CD4-positive, alpha-beta T cell treated with Interleukin-17A for 4 hours (primary cell): ENCODE results near the gene PCDHA10.
"Not testable (repeated sequence)": the region's sequence is repeated elsewhere in the genome, so short reads cannot be mapped to it uniquely, and the experiment has no call there.

Experiments used
- DNase-seq: peaks from one replicate; pipeline ENCODE4 v3.0.0-alpha.2; 2020; ENCODE audit warnings: mixed read lengths

The PCDHA10 gene, protein sequence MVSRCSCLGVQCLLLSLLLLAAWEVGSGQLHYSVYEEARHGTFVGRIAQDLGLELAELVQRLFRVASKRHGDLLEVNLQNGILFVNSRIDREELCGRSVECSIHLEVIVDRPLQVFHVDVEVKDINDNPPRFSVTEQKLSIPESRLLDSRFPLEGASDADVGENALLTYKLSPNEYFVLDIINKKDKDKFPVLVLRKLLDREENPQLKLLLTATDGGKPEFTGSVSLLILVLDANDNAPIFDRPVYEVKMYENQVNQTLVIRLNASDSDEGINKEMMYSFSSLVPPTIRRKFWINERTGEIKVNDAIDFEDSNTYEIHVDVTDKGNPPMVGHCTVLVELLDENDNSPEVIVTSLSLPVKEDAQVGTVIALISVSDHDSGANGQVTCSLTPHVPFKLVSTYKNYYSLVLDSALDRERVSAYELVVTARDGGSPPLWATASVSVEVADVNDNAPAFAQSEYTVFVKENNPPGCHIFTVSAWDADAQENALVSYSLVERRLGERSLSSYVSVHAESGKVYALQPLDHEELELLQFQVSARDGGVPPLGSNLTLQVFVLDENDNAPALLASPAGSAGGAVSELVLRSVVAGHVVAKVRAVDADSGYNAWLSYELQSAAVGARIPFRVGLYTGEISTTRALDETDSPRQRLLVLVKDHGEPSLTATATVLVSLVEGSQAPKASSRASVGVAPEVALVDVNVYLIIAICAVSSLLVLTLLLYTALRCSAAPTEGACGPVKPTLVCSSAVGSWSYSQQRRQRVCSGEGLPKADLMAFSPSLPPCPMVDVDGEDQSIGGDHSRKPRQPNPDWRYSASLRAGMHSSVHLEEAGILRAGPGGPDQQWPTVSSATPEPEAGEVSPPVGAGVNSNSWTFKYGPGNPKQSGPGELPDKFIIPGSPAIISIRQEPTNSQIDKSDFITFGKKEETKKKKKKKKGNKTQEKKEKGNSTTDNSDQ

DNA sequence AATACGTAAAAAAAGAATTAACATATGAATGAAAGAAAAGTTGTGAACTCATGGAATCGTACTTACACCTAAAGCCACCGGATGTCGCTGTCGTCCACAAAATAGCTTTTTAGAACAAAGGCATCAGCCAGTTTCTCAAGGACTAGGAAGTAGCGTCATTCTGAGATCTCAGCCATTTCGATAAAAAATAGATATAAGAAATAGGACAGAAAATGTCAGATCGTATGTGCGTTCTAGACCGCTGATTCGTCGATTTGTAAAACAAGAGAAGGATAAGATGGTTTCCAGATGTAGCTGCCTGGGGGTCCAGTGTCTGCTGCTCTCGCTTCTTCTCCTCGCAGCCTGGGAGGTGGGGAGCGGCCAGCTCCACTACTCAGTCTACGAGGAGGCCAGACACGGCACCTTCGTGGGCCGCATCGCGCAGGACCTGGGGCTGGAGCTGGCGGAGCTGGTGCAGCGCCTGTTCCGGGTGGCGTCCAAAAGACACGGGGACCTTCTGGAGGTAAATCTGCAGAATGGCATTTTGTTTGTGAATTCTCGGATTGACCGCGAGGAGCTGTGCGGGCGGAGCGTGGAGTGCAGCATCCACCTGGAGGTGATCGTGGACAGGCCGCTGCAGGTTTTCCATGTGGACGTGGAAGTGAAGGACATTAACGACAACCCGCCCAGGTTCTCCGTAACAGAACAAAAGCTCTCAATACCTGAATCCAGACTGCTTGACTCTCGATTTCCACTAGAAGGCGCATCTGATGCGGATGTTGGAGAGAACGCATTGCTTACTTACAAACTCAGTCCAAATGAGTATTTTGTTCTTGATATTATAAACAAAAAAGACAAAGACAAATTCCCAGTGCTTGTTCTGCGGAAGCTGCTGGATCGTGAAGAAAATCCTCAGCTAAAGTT, at the start of gene PCDHA10:
Gene PCDHA10, plus strand, starts transcription at position 126 of the 903 bp plus-strand sequence. Its CDS starts 152 bp downstream, at position 278.
- no peak for DNase-seq

DNA sequence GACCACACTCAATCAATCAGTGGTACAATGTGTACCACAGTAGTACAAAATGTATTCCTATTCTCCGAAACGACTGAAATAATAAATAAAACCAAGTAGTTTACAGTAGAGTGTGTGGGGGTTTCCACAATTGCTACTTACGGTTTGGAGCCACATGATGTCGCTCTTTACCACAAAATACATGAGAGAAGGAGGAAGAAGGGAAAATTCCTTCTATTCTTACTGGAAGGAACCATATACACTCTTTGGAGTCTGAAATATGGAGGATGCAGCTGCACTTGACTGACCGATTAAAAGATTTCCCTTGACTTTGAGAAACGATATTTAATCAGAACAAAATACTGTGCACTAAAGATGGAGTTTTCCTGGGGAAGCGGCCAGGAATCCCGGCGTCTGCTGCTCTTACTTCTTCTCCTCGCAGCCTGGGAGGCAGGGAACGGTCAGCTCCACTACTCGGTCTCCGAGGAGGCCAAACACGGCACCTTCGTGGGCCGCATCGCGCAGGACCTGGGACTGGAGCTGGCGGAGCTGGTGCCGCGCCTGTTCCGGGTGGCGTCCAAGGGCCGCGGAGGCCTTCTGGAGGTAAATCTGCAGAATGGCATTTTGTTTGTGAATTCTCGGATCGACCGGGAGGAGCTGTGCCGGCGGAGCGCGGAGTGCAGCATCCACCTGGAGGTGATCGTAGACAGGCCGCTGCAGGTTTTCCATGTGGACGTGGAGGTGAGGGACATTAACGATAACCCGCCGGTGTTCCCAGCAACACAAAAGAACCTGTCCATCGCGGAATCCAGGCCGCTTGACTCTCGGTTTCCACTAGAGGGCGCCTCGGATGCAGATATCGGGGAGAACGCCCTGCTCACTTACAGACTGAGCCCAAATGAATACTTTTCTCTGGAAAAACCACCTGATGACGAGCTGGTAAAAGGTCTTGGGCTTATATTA, 48.6 kb upstream of the PCDHA10 start, which contains the start of gene PCDHA4:
Gene PCDHA4, plus strand, starts transcription at position 235 of the 942 bp plus-strand sequence.
- DNase-seq, result no peak

DNA sequence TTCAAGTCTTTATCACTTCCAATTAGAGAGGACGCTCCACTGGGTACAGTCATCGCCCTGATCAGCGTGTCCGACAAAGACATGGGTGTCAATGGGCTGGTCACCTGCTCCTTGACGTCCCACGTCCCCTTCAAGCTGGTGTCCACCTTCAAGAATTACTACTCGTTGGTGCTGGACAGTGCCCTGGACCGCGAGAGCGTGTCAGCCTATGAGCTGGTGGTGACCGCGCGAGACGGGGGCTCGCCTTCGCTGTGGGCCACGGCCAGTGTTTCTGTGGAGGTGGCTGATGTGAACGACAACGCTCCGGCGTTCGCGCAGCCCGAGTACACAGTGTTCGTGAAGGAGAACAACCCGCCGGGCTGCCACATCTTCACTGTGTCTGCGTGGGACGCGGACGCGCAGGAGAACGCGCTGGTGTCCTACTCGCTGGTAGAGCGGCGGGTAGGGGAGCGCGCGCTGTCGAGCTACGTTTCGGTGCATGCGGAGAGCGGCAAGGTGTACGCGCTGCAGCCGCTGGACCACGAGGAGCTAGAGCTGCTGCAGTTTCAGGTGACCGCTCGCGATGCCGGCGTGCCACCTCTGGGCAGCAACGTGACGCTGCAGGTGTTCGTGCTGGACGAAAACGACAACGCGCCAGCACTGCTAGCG, 47.3 kb upstream of the PCDHA10 start:
- DNase-seq, result not testable (repeated sequence)

DNA sequence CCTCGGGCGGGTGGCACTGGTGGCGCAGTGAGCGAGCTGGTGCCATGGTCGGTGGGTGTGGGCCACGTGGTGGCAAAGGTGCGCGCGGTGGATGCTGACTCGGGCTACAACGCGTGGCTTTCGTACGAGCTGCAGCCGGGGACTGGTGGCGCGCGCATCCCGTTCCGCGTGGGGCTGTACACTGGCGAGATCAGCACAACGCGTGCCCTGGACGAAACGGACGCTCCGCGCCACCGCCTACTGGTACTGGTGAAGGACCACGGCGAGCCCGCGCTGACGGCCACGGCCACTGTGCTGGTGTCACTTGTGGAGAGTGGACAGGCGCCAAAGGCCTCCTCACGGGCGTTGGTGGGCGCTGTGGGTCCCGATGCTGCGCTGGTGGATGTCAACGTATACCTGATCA, 46.8 kb upstream of the PCDHA10 start:
- DNase-seq, result no peak

DNA sequence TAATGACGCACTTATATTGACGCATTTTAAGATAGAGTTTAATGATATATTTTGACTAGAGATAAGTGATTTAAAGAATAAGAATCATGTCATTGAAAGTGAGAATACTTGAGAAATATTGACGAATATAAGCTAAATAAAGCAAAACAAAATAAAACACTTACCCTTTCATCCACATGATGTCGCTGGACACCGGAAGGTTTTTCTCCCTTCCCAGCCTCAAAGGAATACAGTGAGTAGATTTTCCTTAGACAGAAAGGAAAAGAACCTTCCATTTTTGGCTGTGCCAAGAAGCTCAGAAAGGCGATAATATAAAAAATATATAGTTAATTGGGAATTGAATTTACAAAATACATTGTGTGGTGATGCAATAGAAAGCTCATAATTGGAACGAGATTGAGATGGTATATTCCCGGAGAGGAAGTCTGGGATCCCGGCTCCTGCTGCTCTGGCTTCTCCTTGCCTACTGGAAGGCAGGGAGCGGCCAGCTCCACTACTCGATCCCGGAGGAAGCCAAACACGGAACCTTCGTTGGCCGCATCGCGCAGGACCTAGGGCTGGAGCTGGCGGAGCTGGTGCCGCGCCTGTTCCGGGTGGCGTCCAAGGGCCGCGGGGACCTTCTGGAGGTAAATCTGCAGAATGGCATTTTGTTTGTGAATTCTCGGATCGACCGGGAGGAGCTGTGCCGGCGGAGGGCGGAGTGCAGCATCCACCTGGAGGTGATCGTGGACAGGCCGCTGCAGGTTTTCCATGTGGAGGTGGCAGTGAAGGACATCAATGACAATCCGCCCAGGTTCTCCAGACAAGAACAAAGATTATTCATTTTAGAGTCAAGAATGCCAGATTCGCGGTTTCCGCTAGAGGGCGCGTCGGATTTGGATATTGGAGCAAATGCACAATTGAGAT, 34.1 kb upstream of the PCDHA10 start, which contains the start of gene PCDHA5:
Gene PCDHA5, plus strand, starts transcription at position 239 of the 906 bp plus-strand sequence.
- no peak for DNase-seq

DNA sequence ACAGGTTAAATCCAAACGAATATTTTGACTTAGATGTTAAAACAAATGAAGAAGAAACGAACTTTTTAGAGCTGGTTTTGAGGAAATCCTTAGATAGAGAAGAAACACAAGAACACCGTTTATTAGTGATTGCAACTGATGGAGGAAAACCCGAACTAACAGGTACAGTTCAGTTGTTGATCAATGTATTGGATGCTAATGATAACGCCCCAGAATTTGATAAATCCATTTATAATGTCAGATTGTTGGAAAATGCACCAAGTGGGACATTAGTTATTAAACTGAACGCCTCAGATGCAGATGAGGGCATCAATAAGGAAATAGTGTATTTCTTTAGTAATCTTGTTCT, 33.4 kb upstream of the PCDHA10 start:
- no peak for DNase-seq

DNA sequence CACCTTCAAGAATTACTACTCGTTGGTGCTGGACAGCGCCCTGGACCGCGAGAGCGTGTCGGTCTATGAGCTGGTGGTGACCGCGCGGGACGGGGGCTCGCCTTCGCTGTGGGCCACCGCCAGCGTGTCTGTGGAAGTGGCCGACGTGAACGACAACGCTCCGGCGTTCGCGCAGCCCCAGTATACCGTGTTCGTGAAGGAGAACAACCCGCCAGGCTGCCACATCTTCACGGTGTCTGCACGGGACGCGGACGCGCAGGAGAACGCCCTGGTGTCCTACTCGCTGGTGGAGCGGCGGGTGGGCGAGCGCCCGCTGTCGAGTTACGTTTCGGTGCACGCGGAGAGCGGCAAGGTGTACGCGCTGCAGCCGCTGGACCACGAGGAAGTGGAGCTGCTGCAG, 32.7 kb upstream of the PCDHA10 start:
- DNase-seq, result not testable (repeated sequence)

DNA sequence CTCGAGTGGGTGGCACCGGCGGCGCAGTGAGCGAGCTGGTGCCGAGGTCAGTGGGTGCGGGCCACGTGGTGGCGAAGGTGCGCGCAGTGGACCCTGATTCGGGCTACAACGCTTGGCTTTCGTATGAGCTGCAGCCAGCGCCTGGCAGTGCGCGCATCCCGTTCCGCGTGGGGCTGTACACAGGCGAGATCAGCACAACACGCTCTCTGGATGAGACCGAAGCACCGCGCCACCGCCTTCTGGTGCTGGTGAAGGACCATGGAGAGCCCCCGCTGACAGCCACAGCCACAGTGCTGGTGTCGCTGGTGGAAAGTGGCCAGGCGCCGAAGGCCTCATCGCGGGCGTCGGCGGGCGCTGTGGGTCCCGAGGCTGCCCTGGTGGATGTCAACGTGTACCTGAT, 32.2 kb upstream of the PCDHA10 start:
- DNase-seq, result no peak

DNA sequence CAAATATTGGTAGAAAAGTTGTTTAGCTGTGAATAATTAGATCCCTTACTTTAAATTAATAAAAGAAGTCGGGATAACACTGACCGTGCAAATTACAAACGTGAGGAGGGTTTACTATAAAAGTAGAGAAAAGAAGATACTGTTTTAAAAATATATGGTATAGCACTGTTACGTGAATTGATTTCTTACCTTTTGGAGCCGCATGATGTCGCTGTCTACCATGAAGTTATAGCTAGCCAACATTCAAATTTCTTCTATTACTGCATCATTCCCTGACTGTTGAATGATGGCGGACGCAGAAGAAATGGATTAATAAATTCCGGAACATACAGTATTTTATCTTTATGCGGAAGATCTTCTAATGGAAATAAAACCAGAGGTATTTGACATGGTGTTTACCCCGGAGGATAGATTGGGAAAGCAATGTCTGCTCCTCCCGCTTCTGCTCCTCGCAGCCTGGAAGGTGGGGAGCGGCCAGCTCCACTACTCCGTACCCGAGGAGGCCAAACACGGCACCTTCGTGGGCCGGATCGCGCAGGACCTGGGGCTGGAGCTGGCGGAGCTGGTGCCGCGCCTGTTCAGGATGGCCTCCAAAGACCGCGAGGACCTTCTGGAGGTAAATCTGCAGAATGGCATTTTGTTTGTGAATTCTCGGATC, 27.9 kb upstream of the PCDHA10 start, which contains the start of gene PCDHA6:
Gene PCDHA6, plus strand, starts transcription at position 257 of the 658 bp plus-strand sequence. Its CDS starts 132 bp downstream, at position 389.
- DNase-seq, result no peak

DNA sequence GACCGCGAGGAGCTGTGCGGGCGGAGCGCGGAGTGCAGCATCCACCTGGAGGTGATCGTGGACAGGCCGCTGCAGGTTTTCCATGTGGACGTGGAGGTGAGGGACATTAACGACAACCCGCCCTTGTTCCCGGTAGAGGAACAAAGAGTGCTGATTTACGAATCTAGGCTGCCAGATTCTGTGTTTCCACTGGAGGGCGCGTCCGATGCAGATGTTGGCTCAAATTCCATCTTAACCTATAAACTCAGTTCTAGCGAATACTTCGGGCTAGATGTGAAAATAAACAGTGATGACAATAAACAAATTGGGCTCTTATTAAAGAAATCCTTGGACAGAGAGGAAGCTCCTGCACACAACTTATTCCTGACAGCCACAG, 27.3 kb upstream of the PCDHA10 start:
- no peak for DNase-seq

DNA sequence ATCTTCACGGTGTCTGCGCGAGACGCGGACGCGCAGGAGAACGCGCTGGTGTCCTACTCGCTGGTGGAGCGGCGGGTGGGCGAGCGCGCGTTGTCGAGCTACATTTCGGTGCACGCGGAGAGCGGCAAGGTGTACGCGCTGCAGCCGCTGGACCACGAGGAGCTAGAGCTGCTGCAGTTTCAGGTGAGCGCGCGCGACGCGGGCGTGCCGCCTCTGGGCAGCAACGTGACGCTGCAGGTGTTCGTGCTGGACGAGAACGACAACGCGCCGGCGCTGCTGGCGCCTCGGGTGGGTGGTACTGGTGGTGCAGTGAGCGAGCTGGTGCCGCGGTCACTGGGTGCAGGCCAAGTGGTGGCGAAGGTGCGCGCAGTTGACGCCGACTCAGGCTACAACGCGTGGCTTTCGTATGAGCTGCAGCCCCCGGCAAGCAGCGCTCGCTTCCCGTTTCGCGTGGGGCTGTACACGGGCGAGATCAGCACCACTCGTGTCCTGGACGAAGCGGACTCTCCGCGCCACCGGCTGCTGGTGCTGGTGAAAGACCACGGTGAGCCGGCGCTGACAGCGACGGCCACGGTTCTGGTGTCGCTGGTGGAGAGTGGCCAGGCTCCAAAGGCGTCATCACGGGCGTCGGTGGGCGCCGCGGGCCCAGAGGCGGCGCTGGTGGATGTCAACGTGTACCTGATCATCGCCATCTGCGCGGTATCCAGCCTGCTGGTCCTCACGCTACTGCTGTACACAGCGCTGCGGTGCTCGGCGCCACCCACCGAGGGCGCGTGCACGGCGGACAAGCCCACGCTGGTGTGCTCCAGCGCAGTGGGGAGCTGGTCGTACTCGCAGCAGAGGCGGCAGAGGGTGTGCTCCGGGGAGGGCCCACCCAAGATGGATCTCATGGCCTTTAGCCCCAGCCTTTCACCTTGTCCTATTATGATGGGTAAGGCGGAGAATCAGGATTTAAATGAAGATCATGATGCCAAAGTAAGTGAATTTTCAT, 25.9 kb upstream of the PCDHA10 start:
- DNase-seq, result not testable (repeated sequence)

DNA sequence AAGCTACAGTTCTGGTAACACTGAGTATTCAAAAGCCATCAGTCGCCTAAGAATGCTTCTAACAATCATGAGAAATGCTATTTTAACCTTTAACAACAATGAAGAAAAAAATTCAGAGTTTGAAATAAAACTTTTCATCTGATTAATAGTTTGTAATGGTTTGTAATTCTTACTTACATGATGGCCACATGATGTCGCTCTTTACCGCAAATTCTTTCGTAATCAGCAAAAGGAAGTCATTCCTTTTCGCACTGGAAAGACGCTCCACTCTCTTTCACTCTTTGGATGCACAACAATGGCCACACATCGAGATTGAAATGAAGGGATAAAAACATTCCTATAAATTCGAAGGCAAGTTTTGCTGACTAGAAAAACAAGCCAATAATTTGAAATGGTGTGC, 21.7 kb upstream of the PCDHA10 start, which contains the start of gene PCDHA7:
Gene PCDHA7, plus strand, starts transcription at position 277 of the 400 bp plus-strand sequence. Its CDS starts 115 bp downstream, at position 392.
- no peak for DNase-seq

DNA sequence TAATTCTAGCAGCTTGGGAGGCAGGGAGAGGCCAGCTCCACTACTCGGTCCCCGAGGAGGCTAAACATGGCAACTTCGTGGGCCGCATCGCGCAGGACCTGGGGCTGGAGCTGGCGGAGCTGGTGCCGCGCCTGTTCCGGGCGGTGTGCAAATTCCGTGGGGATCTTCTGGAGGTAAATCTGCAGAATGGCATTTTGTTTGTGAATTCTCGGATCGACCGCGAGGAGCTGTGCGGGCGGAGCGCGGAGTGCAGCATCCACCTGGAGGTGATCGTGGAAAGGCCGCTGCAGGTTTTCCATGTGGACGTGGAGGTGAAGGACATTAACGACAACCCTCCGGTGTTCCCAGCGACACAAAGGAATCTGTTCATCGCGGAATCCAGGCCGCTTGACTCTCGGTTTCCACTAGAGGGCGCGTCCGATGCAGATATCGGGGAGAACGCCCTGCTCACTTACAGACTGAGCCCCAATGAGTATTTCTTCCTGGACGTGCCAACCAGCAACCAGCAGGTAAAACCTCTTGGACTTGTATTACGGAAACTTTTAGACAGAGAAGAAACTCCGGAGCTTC, 21.2 kb upstream of the PCDHA10 start:
- DNase-seq, result not testable (repeated sequence)

DNA sequence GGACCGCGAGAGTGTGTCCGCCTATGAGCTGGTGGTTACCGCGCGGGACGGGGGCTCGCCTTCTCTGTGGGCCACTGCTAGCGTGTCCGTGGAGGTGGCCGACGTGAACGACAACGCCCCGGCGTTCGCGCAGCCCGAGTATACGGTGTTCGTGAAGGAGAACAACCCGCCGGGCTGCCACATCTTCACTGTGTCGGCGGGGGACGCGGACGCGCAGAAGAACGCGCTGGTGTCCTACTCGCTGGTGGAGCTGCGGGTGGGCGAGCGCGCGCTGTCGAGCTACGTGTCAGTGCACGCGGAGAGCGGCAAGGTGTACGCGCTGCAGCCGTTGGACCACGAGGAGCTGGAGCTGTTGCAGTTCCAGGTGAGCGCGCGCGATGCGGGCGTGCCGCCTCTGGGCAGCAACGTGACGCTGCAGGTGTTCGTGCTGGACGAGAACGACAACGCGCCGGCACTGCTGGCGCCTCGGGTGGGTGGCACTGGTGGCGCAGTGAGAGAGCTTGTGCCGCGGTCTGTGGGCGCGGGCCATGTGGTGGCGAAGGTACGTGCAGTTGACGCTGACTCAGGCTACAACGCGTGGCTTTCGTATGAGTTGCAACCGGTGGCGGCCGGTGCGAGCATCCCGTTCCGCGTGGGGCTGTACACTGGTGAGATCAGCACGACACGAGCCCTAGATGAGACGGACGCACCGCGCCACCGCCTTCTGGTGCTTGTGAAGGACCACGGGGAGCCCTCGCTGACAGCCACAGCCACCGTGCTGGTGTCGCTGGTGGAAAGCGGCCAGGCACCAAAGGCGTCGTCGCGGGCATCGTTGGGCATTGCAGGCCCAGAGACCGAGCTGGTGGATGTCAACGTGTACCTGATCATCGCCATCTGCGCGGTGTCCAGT, 19.8 kb upstream of the PCDHA10 start:
- no peak for DNase-seq

DNA sequence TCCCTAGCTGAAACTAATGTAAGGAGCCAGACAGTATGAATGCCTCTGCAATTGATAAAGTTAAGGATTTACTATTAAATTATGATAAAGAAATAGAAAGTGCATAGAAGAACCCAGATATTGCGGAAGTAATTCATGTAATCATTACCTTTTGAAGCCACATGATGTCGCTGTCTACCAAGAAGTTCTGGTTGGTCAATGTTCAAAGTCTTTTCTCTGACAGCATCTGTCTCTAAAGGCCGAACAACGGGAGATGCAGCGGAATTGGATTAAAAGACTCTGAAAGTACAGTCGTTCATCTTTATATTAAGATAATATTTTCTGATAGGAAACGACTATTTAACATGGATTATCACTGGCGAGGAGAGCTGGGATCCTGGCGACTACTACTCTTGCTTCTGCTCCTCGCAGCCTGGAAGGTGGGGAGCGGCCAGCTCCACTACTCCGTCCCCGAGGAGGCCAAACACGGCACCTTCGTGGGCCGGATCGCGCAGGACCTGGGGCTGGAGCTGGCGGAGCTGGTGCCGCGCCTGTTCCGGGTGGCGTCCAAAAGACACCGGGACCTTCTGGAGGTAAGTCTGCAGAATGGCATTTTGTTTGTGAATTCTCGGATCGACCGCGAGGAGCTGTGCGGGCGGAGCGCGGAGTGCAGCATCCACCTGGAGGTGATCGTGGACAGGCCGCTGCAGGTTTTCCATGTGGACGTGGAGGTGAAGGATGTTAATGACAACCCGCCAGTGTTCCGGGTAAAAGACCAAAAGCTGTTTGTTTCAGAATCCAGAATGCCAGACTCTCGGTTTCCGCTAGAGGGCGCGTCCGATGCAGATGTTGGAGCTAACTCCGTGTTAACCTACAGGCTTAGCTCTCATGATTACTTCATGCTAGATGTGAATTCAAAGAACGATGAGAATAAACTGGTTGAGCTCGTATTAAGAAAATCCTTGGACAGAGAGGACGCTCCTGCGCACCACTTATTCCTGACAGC, 14.4 kb upstream of the PCDHA10 start, which contains the start of gene PCDHA8:
Gene PCDHA8, plus strand, starts transcription at position 210 of the 985 bp plus-strand sequence. Its CDS starts 135 bp downstream, at position 345.
- no peak for DNase-seq
